Measurements from ENCODE around the gene TOMM22.

The TOMM22 gene

DNA sequence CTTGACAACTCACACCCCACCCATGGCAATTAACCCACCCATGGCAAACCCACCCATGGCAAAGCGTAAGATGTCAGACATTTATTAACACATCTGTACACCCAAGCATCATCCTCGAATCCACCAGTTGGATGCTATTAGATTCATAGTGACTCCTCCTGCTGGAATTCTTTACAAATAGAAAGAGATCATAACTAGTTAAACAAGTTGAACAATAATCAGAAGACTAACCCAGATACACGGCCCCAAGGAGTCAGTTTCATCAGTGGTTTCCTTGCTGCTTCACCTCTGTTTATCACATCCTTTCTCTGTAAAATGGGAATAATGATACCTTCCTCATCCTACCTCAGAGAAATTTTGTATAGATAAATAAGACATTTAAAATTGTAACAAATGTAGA, 29.1 kb downstream of the TOMM22 start:
- no peak for DNase-seq (ENCODE audit: low spot score)
- TF ChIP-seq, protein P1, sequence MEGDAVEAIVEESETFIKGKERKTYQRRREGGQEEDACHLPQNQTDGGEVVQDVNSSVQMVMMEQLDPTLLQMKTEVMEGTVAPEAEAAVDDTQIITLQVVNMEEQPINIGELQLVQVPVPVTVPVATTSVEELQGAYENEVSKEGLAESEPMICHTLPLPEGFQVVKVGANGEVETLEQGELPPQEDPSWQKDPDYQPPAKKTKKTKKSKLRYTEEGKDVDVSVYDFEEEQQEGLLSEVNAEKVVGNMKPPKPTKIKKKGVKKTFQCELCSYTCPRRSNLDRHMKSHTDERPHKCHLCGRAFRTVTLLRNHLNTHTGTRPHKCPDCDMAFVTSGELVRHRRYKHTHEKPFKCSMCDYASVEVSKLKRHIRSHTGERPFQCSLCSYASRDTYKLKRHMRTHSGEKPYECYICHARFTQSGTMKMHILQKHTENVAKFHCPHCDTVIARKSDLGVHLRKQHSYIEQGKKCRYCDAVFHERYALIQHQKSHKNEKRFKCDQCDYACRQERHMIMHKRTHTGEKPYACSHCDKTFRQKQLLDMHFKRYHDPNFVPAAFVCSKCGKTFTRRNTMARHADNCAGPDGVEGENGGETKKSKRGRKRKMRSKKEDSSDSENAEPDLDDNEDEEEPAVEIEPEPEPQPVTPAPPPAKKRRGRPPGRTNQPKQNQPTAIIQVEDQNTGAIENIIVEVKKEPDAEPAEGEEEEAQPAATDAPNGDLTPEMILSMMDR (IDR thresholded peaks at IDR 0.05; ENCODE audit: extremely low read depth, insufficient read depth, missing control alignments) = no peak
- in situ Hi-C loops (cut with MboI; ENCODE audit: low pct_unique_long_range_greater_than_20kb, low sequenced_read_pairs, unreplicated experiment) = no loop called here

DNA sequence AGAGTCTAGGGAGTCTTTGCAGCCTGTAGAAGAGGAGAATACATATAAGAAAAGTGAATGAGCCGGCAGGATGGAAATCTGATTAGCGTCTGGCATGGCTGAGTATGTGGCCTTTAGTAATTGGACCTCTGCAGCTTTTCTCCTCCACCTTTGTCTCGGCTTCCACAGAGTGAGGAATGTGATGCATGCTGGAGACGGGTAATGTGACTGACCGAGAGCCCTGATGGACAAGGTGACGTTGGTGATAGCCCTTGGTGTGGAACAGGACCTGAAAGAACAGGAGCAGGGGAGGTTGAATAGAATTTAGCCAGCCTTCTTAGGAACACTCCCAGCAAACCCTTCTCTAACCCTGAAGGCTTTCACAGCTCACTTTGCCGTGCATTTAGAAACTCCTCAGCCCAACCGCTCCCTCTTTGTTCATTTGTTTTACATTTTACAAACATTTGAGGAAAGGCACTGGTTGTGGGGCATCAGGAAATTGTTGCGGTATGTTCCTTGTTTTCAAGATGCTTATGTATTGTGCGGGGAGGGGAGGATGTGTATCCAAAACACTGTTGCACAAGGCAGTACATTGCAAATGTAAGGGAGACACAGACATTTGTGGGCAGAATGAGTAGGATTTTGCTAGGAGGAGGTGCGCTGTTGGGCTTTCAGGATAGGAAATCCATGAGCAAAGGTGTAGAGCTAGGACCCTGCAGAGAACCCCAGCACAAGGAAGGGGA, 30.9 kb downstream of the TOMM22 start:
- TF ChIP-seq, protein P1 (IDR thresholded peaks at IDR 0.05; ENCODE audit: extremely low read depth, insufficient read depth, missing control alignments) = no peak
- in situ Hi-C loops (cut with MboI; ENCODE audit: low pct_unique_long_range_greater_than_20kb, low sequenced_read_pairs, unreplicated experiment) = no loop called here
- no peak for DNase-seq (ENCODE audit: low spot score)

DNA sequence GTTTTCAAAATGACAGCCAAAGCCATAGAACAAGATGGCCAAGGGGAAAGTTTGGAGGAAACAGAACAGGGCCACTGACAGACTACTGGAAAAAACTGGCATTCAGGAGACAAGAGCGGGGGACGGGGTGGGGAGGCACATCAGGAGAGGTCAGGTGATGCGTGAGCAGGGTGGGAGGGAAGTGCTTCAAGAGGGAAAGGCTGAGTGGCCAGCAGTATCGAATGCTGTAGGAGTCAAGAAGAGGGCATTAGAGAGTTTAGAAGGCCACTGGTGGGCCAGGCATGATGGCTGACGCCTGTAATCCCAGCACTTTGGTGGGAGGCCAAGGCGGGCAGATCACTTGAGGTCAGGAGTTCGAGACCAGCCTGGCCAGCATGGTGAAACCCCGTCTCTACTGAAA, 32.2 kb downstream of the TOMM22 start:
- TF ChIP-seq, protein P1 (IDR thresholded peaks at IDR 0.05; ENCODE audit: extremely low read depth, insufficient read depth, missing control alignments) = no peak
- DNase-seq (ENCODE audit: low spot score) = no peak
- in situ Hi-C loops (cut with MboI; ENCODE audit: low pct_unique_long_range_greater_than_20kb, low sequenced_read_pairs, unreplicated experiment) = no loop called here

DNA sequence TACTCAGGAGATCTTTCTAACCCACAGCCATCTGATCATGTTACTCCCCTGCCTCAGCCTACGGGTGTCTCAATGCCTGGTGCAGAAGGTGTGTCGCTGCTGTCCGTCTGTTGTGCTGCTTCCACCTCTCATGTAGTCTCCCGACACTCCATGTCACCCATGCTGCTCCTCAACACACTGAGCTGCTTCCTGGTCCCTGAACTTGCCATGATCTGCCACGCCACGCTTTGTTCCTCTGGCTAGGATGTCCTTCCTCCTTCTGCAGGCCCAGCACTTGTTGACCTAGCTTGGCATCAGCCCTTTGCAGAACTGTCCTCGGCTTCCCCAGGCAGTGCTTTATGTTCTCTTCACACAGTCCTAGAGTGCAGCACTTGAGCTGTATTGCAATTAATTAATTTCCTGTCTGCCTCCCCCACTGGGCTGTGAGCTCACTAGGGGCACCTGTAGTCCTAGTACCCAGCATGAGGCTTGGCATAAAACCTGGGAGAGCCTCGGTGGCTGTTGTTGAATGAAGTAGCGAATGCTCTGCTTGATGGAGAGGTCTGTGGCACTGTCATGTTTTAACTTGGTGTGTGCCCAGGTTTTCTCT, 33.5 kb downstream of the TOMM22 start:
- DNase-seq (ENCODE audit: low spot score) = no peak
- in situ Hi-C loops (cut with MboI; ENCODE audit: low pct_unique_long_range_greater_than_20kb, low sequenced_read_pairs, unreplicated experiment) = no loop called here
- TF ChIP-seq, protein P1 (IDR thresholded peaks at IDR 0.05; ENCODE audit: extremely low read depth, insufficient read depth, missing control alignments) = no peak

DNA sequence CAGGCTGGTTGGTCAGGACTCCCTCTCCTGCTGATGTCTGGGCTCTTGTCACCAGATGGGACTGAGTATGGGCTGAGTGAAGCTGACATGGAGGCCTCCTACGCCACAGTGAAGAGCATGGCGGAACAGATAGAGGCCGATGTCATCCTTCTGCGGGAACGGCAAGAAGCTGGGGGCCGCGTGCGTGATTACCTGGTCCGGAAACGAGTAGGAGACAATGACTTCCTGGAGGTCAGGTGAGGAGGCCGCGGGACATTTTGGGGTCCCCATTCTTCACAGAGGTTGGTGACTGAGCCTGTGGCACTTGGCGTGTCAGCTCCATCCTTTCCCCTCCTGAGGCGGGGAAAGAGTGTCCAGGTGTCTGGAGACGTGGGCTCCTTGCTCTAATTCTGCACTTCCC, 34.1 kb downstream of the TOMM22 start:
- in situ Hi-C loops (cut with MboI; ENCODE audit: low pct_unique_long_range_greater_than_20kb, low sequenced_read_pairs, unreplicated experiment) = no loop called here
- TF ChIP-seq, protein P1 (IDR thresholded peaks at IDR 0.05; ENCODE audit: extremely low read depth, insufficient read depth, missing control alignments) = no peak
- no peak for DNase-seq (ENCODE audit: low spot score)

DNA sequence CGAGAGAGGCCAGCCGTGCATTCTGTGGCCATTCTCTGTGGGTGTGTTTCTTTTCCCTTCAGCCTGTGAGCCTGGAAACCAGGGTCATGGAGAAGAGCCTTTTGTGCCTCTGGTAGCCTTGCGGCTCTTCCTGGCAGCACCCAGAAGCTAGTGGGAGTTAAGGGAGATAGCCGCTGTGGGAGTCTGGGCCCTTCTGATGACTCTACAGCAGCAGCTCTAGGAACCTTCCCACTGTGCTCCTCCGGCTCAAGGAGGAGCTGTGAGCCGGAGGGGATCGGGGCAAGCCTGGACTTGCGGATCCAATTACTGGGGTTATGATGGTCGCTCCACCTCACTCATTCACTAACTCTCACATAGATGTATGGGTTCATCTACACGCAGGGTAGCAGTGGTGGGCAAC, 34.5 kb downstream of the TOMM22 start:
- TF ChIP-seq, protein P1 (IDR thresholded peaks at IDR 0.05; ENCODE audit: extremely low read depth, insufficient read depth, missing control alignments) = no peak
- DNase-seq (ENCODE audit: low spot score) = no peak
- in situ Hi-C loops (cut with MboI; ENCODE audit: low pct_unique_long_range_greater_than_20kb, low sequenced_read_pairs, unreplicated experiment) = no loop called here

Measured in GM13977 (cell line).